T-helper 9 cell (primary cell): ENCODE measurements around the gene CFAP100.

Experiments used
- DNase-seq: peaks from one replicate; pipeline ENCODE4 v3.0.0-alpha.2; 2020

Gene CFAP100

GRCh38 chr3:126377211-126377610, 17.5 kb upstream of the CFAP100 start:
- DNase-seq = no peak

- DNase-seq = no peak
Measured at GRCh38 chr3:126378341-126378751, 16.4 kb upstream of the CFAP100 start.

- no peak for DNase-seq
Measured at GRCh38 chr3:126380011-126380768, 14.5 kb upstream of the CFAP100 start.

- DNase-seq = no peak
Measured at GRCh38 chr3:126381966-126382365, 12.7 kb upstream of the CFAP100 start.

GRCh38 chr3:126389112-126389793, 5.5 kb upstream of the CFAP100 start:
- no peak for DNase-seq

GRCh38 chr3:126389794-126390146, 4.9 kb upstream of the CFAP100 start:
- no peak for DNase-seq

GRCh38 chr3:126390201-126390600, 4.5 kb upstream of the CFAP100 start:
- no peak for DNase-seq

- no peak for DNase-seq
Measured at GRCh38 chr3:126390751-126391150, 4.0 kb upstream of the CFAP100 start.

GRCh38 chr3:126391631-126392030, 3.1 kb upstream of the CFAP100 start:
- DNase-seq = no peak

GRCh38 chr3:126392246-126392645, 2.5 kb upstream of the CFAP100 start:
- no peak for DNase-seq

GRCh38 chr3:126393563-126393962, 1.1 kb upstream of the CFAP100 start:
- no peak for DNase-seq

- DNase-seq = no peak
Measured at GRCh38 chr3:126394977-126395321, 240 bp downstream of the CFAP100 start.

- no peak for DNase-seq
Measured at GRCh38 chr3:126395846-126396513, 1.3 kb downstream of the CFAP100 start.

- DNase-seq = no peak
Measured at GRCh38 chr3:126396536-126396935, 1.8 kb downstream of the CFAP100 start.

- DNase-seq = no peak
Measured at GRCh38 chr3:126397610-126398422, 3.1 kb downstream of the CFAP100 start.

- no peak for DNase-seq
Measured at GRCh38 chr3:126398423-126399350, 4.0 kb downstream of the CFAP100 start.

- no peak for DNase-seq
Measured at GRCh38 chr3:126399351-126399735, 4.6 kb downstream of the CFAP100 start.

GRCh38 chr3:126399756-126400155, 5.0 kb downstream of the CFAP100 start:
- no peak for DNase-seq

GRCh38 chr3:126401611-126402160, 7.0 kb downstream of the CFAP100 start:
- DNase-seq = no peak

GRCh38 chr3:126402178-126402577, 7.5 kb downstream of the CFAP100 start:
- DNase-seq = no peak

GRCh38 chr3:126402666-126403302, 8.1 kb downstream of the CFAP100 start:
- DNase-seq = no peak
